GM12801 (cell line): ENCODE data around the gene CRACR2B.

ENCODE experiments used
- CTCF ChIP-seq: IDR thresholded peaks from one replicate; pipeline ENCODE4 v1.5.1; 2011; ENCODE audit warnings: control low read depth; ENCODE audit not compliant: insufficient read length; ENCODE audit errors: extremely low read depth

CRACR2B gene

GRCh38 chr11:827146-827896 is 398 bp upstream of the CRACR2B start:
- TF ChIP-seq CTCF: no peak

- no peak for TF ChIP-seq CTCF
These were observed 922 bp downstream of the CRACR2B start for GRCh38 chr11:828506-829175.

- no peak for TF ChIP-seq CTCF
These were observed 1.6 kb downstream of the CRACR2B start for GRCh38 chr11:829176-829846.

GRCh38 chr11:829847-830294 is 2.2 kb downstream of the CRACR2B start:
- TF ChIP-seq CTCF: no peak

GRCh38 chr11:830295-831117 is 2.8 kb downstream of the CRACR2B start:
- TF ChIP-seq CTCF: no peak

GRCh38 chr11:831118-831864 is 3.6 kb downstream of the CRACR2B start:
- no peak for TF ChIP-seq CTCF
